Measurements from ENCODE around the gene MFSD11. TPM values are rescaled to one million over a fixed set of nuclear protein-coding genes. Genes with fewer than 3 reads are reported as not detected.

Gene MFSD11
- total and polyA plus RNA-seq, 2 of the 4 experiments (the other 2 are of a cell fraction), result 12.3 to 16.1 TPM

- H3K4ac ChIP-seq (ENCODE audit: low read depth, low read length), result peak overlapping the region; percentile 83
- H4K91ac ChIP-seq (ENCODE audit: insufficient read depth, low read depth, low read length), result 0 out of 2 replicates have a peak overlapping the region, but pooled peaks have one; percentile 15
- no peak overlapping the region for H2BK15ac ChIP-seq (ENCODE audit: low read depth, low read length)
- peaks cover 69% of the 10 kb centered on the region for H4K20me1 ChIP-seq (ENCODE audit: insufficient read depth, low read length)
- no peak for ATAC-seq (ENCODE audit: low read depth)
- peak overlapping the region; percentile 99 for H2AK9ac ChIP-seq (replicated peaks; ENCODE audit: low read depth, low read length, poor library complexity)
- no peak overlapping the region for H3K18ac ChIP-seq (ENCODE audit: low read depth, low read length)
- peak overlapping the region; percentile 43; the same call in 1 of the 2 replicates for H3K23ac ChIP-seq (ENCODE audit: low read depth, low read length)
- H2BK20ac ChIP-seq (ENCODE audit: low read depth, low read length), result no peak overlapping the region
- peak overlapping the region; percentile 61; the same call in 1 of the 2 replicates for H3K14ac ChIP-seq (replicated peaks; ENCODE audit: low read depth, low read length)
- H4K8ac ChIP-seq (ENCODE audit: low read depth in 2 of 2, low read length in 2 of 2), result no peak overlapping the region; a peak in 1 of 4 replicates
- dilution Hi-C loops (cut with HindIII; ENCODE audit: low sequenced_read_pairs, unreplicated experiment), result no loop called here
- H3K4me3 ChIP-seq (ENCODE audit: insufficient read depth, low read depth, low read length), result 0 out of 2 replicates have a peak overlapping the region, but pooled peaks have one; percentile 58
- peak overlapping the region; percentile 71 for H3K27ac ChIP-seq (ENCODE audit: insufficient read depth, low read length)
- H3K4me2 ChIP-seq (ENCODE audit: low read depth, low read length), result peak overlapping the region; percentile 87
- H3K9ac ChIP-seq (ENCODE audit: low read depth, low read length), result peak overlapping the region; percentile 69
- no peak for DNase-seq
- H2BK5ac ChIP-seq (ENCODE audit: low read depth, low read length, poor library complexity, severe bottlenecking), result peak overlapping the region; percentile 63
- no peaks in the 10 kb centered on the region for H3K27me3 ChIP-seq (ENCODE audit: control insufficient read depth, insufficient read depth, low read length)
- 65% methylated on average over 2 of the region's 14 CpGs; no CpG with 5 or more reads in 1 of the 2 experiments for WGBS, 2 experiments (ENCODE audit: extremely low coverage in 2 of 2, insufficient read length in 1 of 2)
- in situ Hi-C loops (cut with MboI; ENCODE audit: low sequenced_read_pairs), result no loop called here
- POLR2A ChIA-PET (ENCODE audit: unreplicated experiment), result no interaction called here
- BruUV-seq (replicated peaks), result no TSS peak
- H4K5ac ChIP-seq (ENCODE audit: low read depth, low read length), result no peak overlapping the region
- H3K9me3 ChIP-seq (ENCODE audit: control insufficient read depth, insufficient read depth, low read length), result no peaks in the 10 kb centered on the region
- H3K79me1 ChIP-seq (ENCODE audit: low read depth in 1 of 2, low read length in 2 of 2), result peaks cover 10 to 78% of the 10 kb centered on the region in 2 experiments; a peak in 3 of 4 replicates
- H2AFZ ChIP-seq (replicated peaks; ENCODE audit: low read length, poor library complexity), result no peak overlapping the region
- TF ChIP-seq CTCF (conservative IDR thresholded peaks at IDR 0.05; ENCODE audit: low read depth, low read length) (peak; percentile 37), MAFK (IDR thresholded peaks at IDR 0.05; ENCODE audit: low read depth, low read length) (no peak)
- peak overlapping the region; percentile 81 for H2AK5ac ChIP-seq (ENCODE audit: low read depth, low read length)
- H2BK120ac ChIP-seq (ENCODE audit: low read depth, low read length), result 0 out of 2 replicates have a peak overlapping the region, but pooled peaks have one; percentile 12
- H3K4me1 ChIP-seq (ENCODE audit: control insufficient read depth, insufficient read depth, low read length), result peaks cover 29% of the 10 kb centered on the region
- no peak overlapping the region for H3K56ac ChIP-seq (ENCODE audit: extremely low read depth, insufficient read depth, low read length)
- peaks cover 9% of the 10 kb centered on the region for H3K36me3 ChIP-seq (ENCODE audit: control insufficient read depth, insufficient read depth, low read length)
- intact Hi-C loops (cut with micrococcal nuclease), result no loop called here
- H3K9me1 ChIP-seq (ENCODE audit: insufficient read depth, low read length), result peaks cover 22% of the 10 kb centered on the region
- CTCF ChIA-PET, result no interaction called here
These were observed 29.7 kb upstream of the MFSD11 start for GRCh38 chr17:76707985-76708807.

Data from IMR-90 (cell line).